Measurements from ENCODE around the gene TANGO2. TPM values are rescaled to one million over a fixed set of nuclear protein-coding genes. Genes with fewer than 3 reads are reported as not detected.

Gene TANGO2
- total and polyA plus RNA-seq, 2 of the 8 experiments (the other 6 are each of a cell fraction or from before 2014, with no cell fraction given) = 10.1 to 18.4 TPM

GRCh38 chr22:20058989-20059770 is 38.3 kb downstream of the TANGO2 start (continued):
- TF ChIP-seq CHD7 (IDR thresholded peaks at IDR 0.05; ENCODE audit: insufficient replicate concordance, low read length) = no peak
- no peak for TF ChIP-seq EP300 (IDR thresholded peaks at IDR 0.05; ENCODE audit: borderline replicate concordance in 1 of 2, low read depth in 2 of 2, low read length in 2 of 2)
- TF ChIP-seq CBX8 (IDR thresholded peaks at IDR 0.05; ENCODE audit: borderline replicate concordance, low read depth, low read length) = no peak
- no peak for TF ChIP-seq CTBP2 (IDR thresholded peaks at IDR 0.05; ENCODE audit: borderline replicate concordance, insufficient read depth, insufficient read length, low read length)

Data from H1 (cell line).